HepG2 (cell line): Measurements from ENCODE around the gene CHKB. TPM values are rescaled to one million over a fixed set of nuclear protein-coding genes. Genes with fewer than 3 reads are reported as not detected.

Source experiments
- ARNT2 ChIP-seq: sonication (generic); formaldehyde crosslinking; IDR thresholded peaks from 2 replicates; pipeline ENCODE4 v1.8.0; 2022; ENCODE audit warnings: mild to moderate bottlenecking, low read depth, missing genetic modification reagents, moderate library complexity
- ELF4 ChIP-seq: sonication (generic); formaldehyde crosslinking; IDR thresholded peaks from 2 replicates; pipeline ENCODE4 v1.5.0; 2020; ENCODE audit warnings: missing genetic modification reagents, mild to moderate bottlenecking, moderate library complexity, borderline replicate concordance
- ELK4 ChIP-seq: sonication (generic); formaldehyde crosslinking; IDR thresholded peaks from 2 replicates; pipeline ENCODE4 v1.9.0; 2021; ENCODE audit warnings: missing genetic modification reagents, borderline replicate concordance
- HBP1 ChIP-seq: IDR thresholded peaks from 2 replicates; pipeline ENCODE4 v1.6.1; 2016; ENCODE audit warnings: low read depth, control low read depth
- HDAC6 ChIP-seq: fragments of 200-600 bp; sonication (generic); IDR thresholded peaks from 2 replicates; pipeline ENCODE4 v1.7.0; 2017; ENCODE audit warnings: mild to moderate bottlenecking, antibody characterized with exemption, low read length, low read depth
- KDM5B ChIP-seq: sonication (generic); formaldehyde crosslinking; IDR thresholded peaks from 2 replicates; pipeline ENCODE4 v1.4.0; 2020; ENCODE audit warnings: missing genetic modification reagents, mild to moderate bottlenecking, borderline replicate concordance
- NAIF1 ChIP-seq: sonication (generic); formaldehyde crosslinking; IDR thresholded peaks from 2 replicates; pipeline ENCODE4 v1.5.0; 2020; ENCODE audit warnings: mild to moderate bottlenecking, missing genetic modification reagents, borderline replicate concordance
- POLR2A ChIP-seq, 2 experiments: IDR thresholded peaks; 2 replicates each; pipeline ENCODE4 v1.6.1; 2011; ENCODE audit warnings: low read depth in 2 of 2, low read length in 2 of 2, mild to moderate bottlenecking in 1 of 2, moderate library complexity in 1 of 2; ENCODE audit not compliant: insufficient read depth in 1 of 2
- ZGPAT ChIP-seq: IDR thresholded peaks from 2 replicates; pipeline ENCODE4 v1.6.1; 2016; ENCODE audit warnings: mild to moderate bottlenecking
- ZNF18 ChIP-seq: sonication (generic); formaldehyde crosslinking; IDR thresholded peaks from 2 replicates; pipeline ENCODE4 v1.8.0; 2022; ENCODE audit warnings: mild to moderate bottlenecking, missing genetic modification reagents; ENCODE audit not compliant: insufficient replicate concordance
- ZNF276 ChIP-seq: sonication (generic); formaldehyde crosslinking; IDR thresholded peaks from 2 replicates; pipeline ENCODE4 v1.4.0; 2020; ENCODE audit warnings: mild to moderate bottlenecking, low read depth, missing genetic modification reagents
- ZNF281 ChIP-seq: sonication (generic); formaldehyde crosslinking; IDR thresholded peaks from 2 replicates; pipeline ENCODE4 v1.4.0; 2020; ENCODE audit warnings: missing genetic modification reagents, borderline replicate concordance
- ZNF614 ChIP-seq: IDR thresholded peaks from 2 replicates; pipeline ENCODE4 v1.6.1; 2018; ENCODE audit warnings: missing biosample characterization, missing genetic modification reagents, inconsistent platforms, borderline replicate concordance
- ZNF850 ChIP-seq: sonication (generic); formaldehyde crosslinking; conservative IDR thresholded peaks from 2 replicates; pipeline ENCODE4 v1.9.0; 2021; ENCODE audit warnings: mild to moderate bottlenecking, missing genetic modification reagents
- ZNF891 ChIP-seq: sonication (generic); formaldehyde crosslinking; IDR thresholded peaks from 2 replicates; pipeline ENCODE4 v1.5.0; 2020; ENCODE audit warnings: mild to moderate bottlenecking, missing genetic modification reagents
- ZSCAN30 ChIP-seq: sonication (generic); formaldehyde crosslinking; IDR thresholded peaks from 2 replicates; pipeline ENCODE4 v1.5.0; 2020; ENCODE audit warnings: mild to moderate bottlenecking, missing genetic modification reagents
- polyA plus RNA-seq, 8 experiments: library from polyadenylated mRNA; depleted of rRNA in 3 of 8; stranded (reverse) in 7 of 8; unstranded in 1 of 8; fragments of >200 nt; fragmentation: Illumina TruSeq in 4 of 8; extraction: Trizol in 4 of 8; gene quantifications; 2 replicates each; pipeline versions ENCODE4 v1.2.1 to v1.2.3, GENCODE V29; 2011 to 2016; ENCODE audit warnings: low read depth in 4 of 8, missing spikeins in 1 of 8, mixed read lengths in 1 of 8; ENCODE audit not compliant: insufficient read depth in 1 of 8
- total RNA-seq, 5 experiments: library from RNA; depleted of rRNA; stranded (reverse); fragments of >200 nt; fragmentation: Illumina TruSeq; extraction: Trizol; gene quantifications; 2 replicates each; pipeline ENCODE4 v1.2.3, GENCODE V29; 2016; ENCODE audit warnings: low read depth in 1 of 5

Gene CHKB
- total and polyA plus RNA-seq, 2 of the 13 experiments (the other 11 are each of a cell fraction or from before 2014, with no cell fraction given), result 24.5 to 42.7 TPM

GRCh38 chr22:50562523-50563412, 19.9 kb downstream of the CHKB start, which contains the start of gene SYCE3 (continued):
- TF ChIP-seq ZNF276 (CRISPR knock-in tag) (peak; percentile 71; the same call in 1 of the 2 replicates), KDM5B (CRISPR knock-in tag) (no peak; the same call in 1 of the 2 replicates), ZNF614 (CRISPR knock-in tag) (peak; percentile 19; the same call in 1 of the 2 replicates), ZGPAT (CRISPR knock-in tag) (peak; percentile 79), ELK4 (CRISPR knock-in tag) (peak; percentile 64; the same call in 1 of the 2 replicates), HBP1 (peak; percentile 63; the same call in 1 of the 2 replicates), ZNF18 (CRISPR knock-in tag) (no peak), ZSCAN30 (CRISPR knock-in tag) (no peak), POLR2A (IDR thresholded peaks at IDR 0.05; ENCODE audit: insufficient read depth in 1 of 2, low read depth in 2 of 2, low read length in 2 of 2) (peak; percentile 31 to 86; a peak in 2 of 4 replicates), ARNT2 (CRISPR knock-in tag) (peak; percentile 42; the same call in 1 of the 2 replicates), ZNF891 (CRISPR knock-in tag) (no peak), NAIF1 (no peak), ZNF850 (CRISPR knock-in tag) (no peak), ZNF281 (no peak), HDAC6 (no peak), ELF4 (no peak)
